Tibial nerve (tissue), 3 donors: ENCODE measurements around the gene PHLPP1.

Source experiments
- POLR2A ChIP-seq, 2 donors: fragments of 450-650 bp; IDR thresholded peaks; one replicate each; pipeline ENCODE4 v1.6.1; 2017; ENCODE audit warnings: antibody characterized with exemption in 2 of 2, mild to moderate bottlenecking in 2 of 2, moderate library complexity in 2 of 2
- TF ChIP-seq, protein P1 (sequence below), 5 experiments: fragments of 200-600 bp in 3 of 5; fragments of 450-650 bp in 2 of 5; sonication (generic) in 3 of 5; IDR thresholded peaks; one replicate each; pipeline ENCODE4 v1.5.1; 2016 to 2019; ENCODE audit warnings: antibody characterized with exemption in 5 of 5, mild to moderate bottlenecking in 3 of 5, moderate library complexity in 2 of 5

DNA sequence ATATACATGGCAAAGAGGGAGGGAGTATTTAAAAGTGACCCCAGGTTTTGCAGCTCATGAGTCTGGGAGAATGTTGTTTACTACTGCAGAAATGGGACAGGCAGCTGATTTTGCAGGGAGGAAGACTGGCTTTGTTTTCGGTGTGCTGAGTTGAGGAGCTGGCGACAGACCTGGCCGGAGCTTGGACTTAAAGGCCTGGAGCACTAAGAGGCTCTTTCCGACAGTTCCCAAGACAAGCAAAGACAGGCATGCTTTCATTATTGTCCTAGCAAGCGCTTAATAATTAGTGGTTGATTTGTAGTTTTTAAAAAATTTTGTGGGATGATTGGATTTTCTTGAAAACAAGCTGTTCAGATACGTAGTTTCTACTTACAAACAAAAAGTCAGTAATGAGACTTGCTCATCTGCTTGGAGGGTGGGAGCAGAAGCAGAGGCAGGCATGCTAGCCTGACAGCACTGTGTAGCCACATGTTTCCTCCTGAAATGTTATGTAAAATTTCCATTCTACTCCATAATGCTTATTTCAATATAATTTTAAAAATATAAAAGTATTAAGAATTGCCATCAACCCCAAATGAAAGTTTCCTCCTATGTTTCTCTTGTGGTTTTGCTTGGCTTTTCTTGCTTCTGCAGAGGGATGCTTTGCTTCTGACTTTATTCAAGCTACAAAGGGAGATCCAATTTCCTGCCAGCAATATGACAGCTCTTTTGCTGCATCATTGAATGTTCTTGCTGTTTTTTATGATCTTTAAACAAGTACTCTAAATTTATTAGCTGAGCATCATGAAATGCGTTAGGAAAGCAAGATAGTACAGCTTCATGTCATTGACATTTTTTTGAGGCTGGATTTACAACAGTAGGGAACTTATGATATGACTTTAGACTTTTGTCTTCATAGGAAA is 75.8 kb downstream of the PHLPP1 start:
- TF ChIP-seq, protein P1, sequence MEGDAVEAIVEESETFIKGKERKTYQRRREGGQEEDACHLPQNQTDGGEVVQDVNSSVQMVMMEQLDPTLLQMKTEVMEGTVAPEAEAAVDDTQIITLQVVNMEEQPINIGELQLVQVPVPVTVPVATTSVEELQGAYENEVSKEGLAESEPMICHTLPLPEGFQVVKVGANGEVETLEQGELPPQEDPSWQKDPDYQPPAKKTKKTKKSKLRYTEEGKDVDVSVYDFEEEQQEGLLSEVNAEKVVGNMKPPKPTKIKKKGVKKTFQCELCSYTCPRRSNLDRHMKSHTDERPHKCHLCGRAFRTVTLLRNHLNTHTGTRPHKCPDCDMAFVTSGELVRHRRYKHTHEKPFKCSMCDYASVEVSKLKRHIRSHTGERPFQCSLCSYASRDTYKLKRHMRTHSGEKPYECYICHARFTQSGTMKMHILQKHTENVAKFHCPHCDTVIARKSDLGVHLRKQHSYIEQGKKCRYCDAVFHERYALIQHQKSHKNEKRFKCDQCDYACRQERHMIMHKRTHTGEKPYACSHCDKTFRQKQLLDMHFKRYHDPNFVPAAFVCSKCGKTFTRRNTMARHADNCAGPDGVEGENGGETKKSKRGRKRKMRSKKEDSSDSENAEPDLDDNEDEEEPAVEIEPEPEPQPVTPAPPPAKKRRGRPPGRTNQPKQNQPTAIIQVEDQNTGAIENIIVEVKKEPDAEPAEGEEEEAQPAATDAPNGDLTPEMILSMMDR (IDR thresholded peaks at IDR 0.05): no peak
- no peak for TF ChIP-seq POLR2A (IDR thresholded peaks at IDR 0.05)
